Breast epithelium (tissue), 3 donors: Measurements from ENCODE around the gene RAP1GAP2.

Experiments
- POLR2A ChIP-seq: fragments of 450-650 bp; IDR thresholded peaks from one replicate; pipeline ENCODE4 v1.6.1; 2016; ENCODE audit warnings: antibody characterized with exemption, mild to moderate bottlenecking, moderate library complexity
- POLR2AphosphoS5 ChIP-seq, 3 donors: sonication (generic); formaldehyde crosslinking; IDR thresholded peaks; one replicate each; pipeline ENCODE4 v1.6.1; 2017; ENCODE audit warnings: antibody characterized with exemption in 3 of 3
- TF ChIP-seq, protein P1 (sequence below), 3 donors: fragments of 450-650 bp; IDR thresholded peaks; one replicate each; pipeline ENCODE4 v1.5.1; 2016 to 2017; ENCODE audit warnings: antibody characterized with exemption in 3 of 3, mild to moderate bottlenecking in 3 of 3, moderate library complexity in 3 of 3

- TF ChIP-seq POLR2A (no peak), POLR2AphosphoS5 (IDR thresholded peaks at IDR 0.05) (no peak)
- TF ChIP-seq, protein P1, sequence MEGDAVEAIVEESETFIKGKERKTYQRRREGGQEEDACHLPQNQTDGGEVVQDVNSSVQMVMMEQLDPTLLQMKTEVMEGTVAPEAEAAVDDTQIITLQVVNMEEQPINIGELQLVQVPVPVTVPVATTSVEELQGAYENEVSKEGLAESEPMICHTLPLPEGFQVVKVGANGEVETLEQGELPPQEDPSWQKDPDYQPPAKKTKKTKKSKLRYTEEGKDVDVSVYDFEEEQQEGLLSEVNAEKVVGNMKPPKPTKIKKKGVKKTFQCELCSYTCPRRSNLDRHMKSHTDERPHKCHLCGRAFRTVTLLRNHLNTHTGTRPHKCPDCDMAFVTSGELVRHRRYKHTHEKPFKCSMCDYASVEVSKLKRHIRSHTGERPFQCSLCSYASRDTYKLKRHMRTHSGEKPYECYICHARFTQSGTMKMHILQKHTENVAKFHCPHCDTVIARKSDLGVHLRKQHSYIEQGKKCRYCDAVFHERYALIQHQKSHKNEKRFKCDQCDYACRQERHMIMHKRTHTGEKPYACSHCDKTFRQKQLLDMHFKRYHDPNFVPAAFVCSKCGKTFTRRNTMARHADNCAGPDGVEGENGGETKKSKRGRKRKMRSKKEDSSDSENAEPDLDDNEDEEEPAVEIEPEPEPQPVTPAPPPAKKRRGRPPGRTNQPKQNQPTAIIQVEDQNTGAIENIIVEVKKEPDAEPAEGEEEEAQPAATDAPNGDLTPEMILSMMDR (IDR thresholded peaks at IDR 0.05) = no peak
Measured at GRCh38 chr17:2921443-2921842, 125.2 kb downstream of the RAP1GAP2 start.
